OCI-LY3 (cell line): Measurements from ENCODE around the gene AP1M2.
"Not testable (repeated sequence)": the region's sequence is repeated elsewhere in the genome, so short reads cannot be mapped to it uniquely, and the experiment has no call there.

Source experiments
- H2AFZ ChIP-seq: fragments of 200-600, 300-600 bp; shearing (Covaris generic); 2 replicates; pipeline ENCODE4 v1.6.0; 2014; ENCODE audit warnings: antibody characterized with exemption, low read depth, low read length
- H3K27ac ChIP-seq: fragments of 200-600, 300-600 bp; sonication (generic); 2 replicates; pipeline ENCODE4 v1.5.1; 2014; ENCODE audit warnings: mild to moderate bottlenecking, low read length, moderate library complexity, mixed read lengths
- H3K27me3 ChIP-seq: fragments of 200-600, 300-600 bp; sonication (generic); 2 replicates; pipeline ENCODE4 v1.6.1; 2014; ENCODE audit warnings: low read depth, low read length, mixed read lengths
- H3K36me3 ChIP-seq: fragments of 200-600, 300-600 bp; sonication (generic); replicated peaks from 2 replicates; pipeline ENCODE3; 2014; ENCODE audit warnings: low read depth, low read length, mixed read lengths
- H3K4me1 ChIP-seq: fragments of 300-600, 200-600 bp; sonication (generic); 2 replicates; pipeline ENCODE4 v1.6.1; 2014; ENCODE audit warnings: low read length, mixed read lengths
- H3K4me2 ChIP-seq: fragments of 200-600, 300-600 bp; sonication (generic); 2 replicates; pipeline ENCODE4 v1.6.1; 2014; ENCODE audit warnings: low read length, mixed read lengths
- H3K4me3 ChIP-seq: fragments of 300-600, 200-600 bp; sonication (generic); 2 replicates; pipeline ENCODE4 v1.5.1; 2014; ENCODE audit warnings: antibody characterized with exemption, mild to moderate bottlenecking, low read length, moderate library complexity
- H3K79me2 ChIP-seq: fragments of 300-600, 200-600 bp; shearing (Covaris generic); 2 replicates; pipeline ENCODE4 v1.6.1; 2014; ENCODE audit warnings: mild to moderate bottlenecking, low read length, mixed read lengths
- H3K9ac ChIP-seq: fragments of 300-600, 200-600 bp; shearing (Covaris generic); 2 replicates; pipeline ENCODE4 v1.6.0; 2014; ENCODE audit warnings: mild to moderate bottlenecking, low read length, moderate library complexity
- H3K9me3 ChIP-seq: fragments of 200-600, 300-600 bp; shearing (Covaris generic); 2 replicates; pipeline ENCODE4 v1.6.1; 2014; ENCODE audit warnings: low read length, mixed read lengths; ENCODE audit not compliant: insufficient read depth
- H4K20me1 ChIP-seq: fragments of 200-600, 300-600 bp; sonication (generic); 2 replicates; pipeline ENCODE4 v1.6.1; 2016; ENCODE audit warnings: low read length, mixed read lengths; ENCODE audit not compliant: insufficient read depth
- CTCF ChIP-seq: fragments of 200-600, 300-600 bp; sonication (generic); IDR thresholded peaks from 2 replicates; pipeline ENCODE4 v1.5.1; 2014; ENCODE audit warnings: antibody characterized with exemption, low read length, low read depth
- EZH2phosphoT487 ChIP-seq: fragments of 200-600 bp; shearing (Covaris generic); IDR thresholded peaks from 2 replicates; pipeline ENCODE4 v1.6.1; 2018; ENCODE audit warnings: antibody characterized with exemption, mixed run types, low read depth

Gene AP1M2

GRCh38 chr19:10532457-10532856, 54.7 kb downstream of the AP1M2 start:
- Histone ChIP-seq H3K79me2 (no peaks in the 10 kb centered on the region), H3K9me3 (no peaks in the 10 kb centered on the region), H3K27me3 (peaks cover 10% of the 10 kb centered on the region), H3K4me2 (no peak overlapping the region), H3K36me3 (no peaks in the 10 kb centered on the region), H3K4me1 (no peaks in the 10 kb centered on the region), H3K4me3 (no peak overlapping the region), H2AFZ (no peak overlapping the region), H3K27ac (no peak overlapping the region), H3K9ac (no peak overlapping the region), H4K20me1 (no peaks in the 10 kb centered on the region)
- no peak for TF ChIP-seq CTCF
- TF ChIP-seq EZH2phosphoT487, result no peak

GRCh38 chr19:10526887-10527286, 60.2 kb downstream of the AP1M2 start:
- not testable (repeated sequence) for H2AFZ ChIP-seq, H3K9ac ChIP-seq, H3K4me2 ChIP-seq, H3K4me1 ChIP-seq, H3K27ac ChIP-seq, H3K27me3 ChIP-seq, H4K20me1 ChIP-seq, H3K79me2 ChIP-seq, H3K36me3 ChIP-seq, H3K9me3 ChIP-seq, H3K4me3 ChIP-seq

GRCh38 chr19:10525636-10526035, 61.5 kb downstream of the AP1M2 start:
- Histone ChIP-seq H3K36me3 (no peaks in the 10 kb centered on the region), H3K27ac (no peak overlapping the region)
- no peak for TF ChIP-seq EZH2phosphoT487
- no peak for TF ChIP-seq CTCF

GRCh38 chr19:10523135-10523636, 63.9 kb downstream of the AP1M2 start:
- H3K36me3 ChIP-seq, result no peaks in the 10 kb centered on the region
- no peak overlapping the region for H3K4me2 ChIP-seq
- no peaks in the 10 kb centered on the region for H4K20me1 ChIP-seq
- H3K27me3 ChIP-seq, result peaks cover 31% of the 10 kb centered on the region
- TF ChIP-seq EZH2phosphoT487 (no peak), CTCF (no peak)
- H3K79me2 ChIP-seq, result no peaks in the 10 kb centered on the region
- no peak overlapping the region for H3K9ac ChIP-seq
- peaks cover 12% of the 10 kb centered on the region for H3K4me1 ChIP-seq
- H3K27ac ChIP-seq, result no peak overlapping the region
- H3K4me3 ChIP-seq, result no peak overlapping the region
- no peak overlapping the region for H2AFZ ChIP-seq
- H3K9me3 ChIP-seq, result no peaks in the 10 kb centered on the region

More at GRCh38 chr19:10525636-10526035, 61.5 kb downstream of the AP1M2 start:
- Histone ChIP-seq H3K79me2 (no peaks in the 10 kb centered on the region), H3K4me1 (no peaks in the 10 kb centered on the region), H3K27me3 (peaks cover 11% of the 10 kb centered on the region), H4K20me1 (no peaks in the 10 kb centered on the region), H3K9ac (no peak overlapping the region), H2AFZ (no peak overlapping the region), H3K9me3 (no peaks in the 10 kb centered on the region), H3K4me3 (no peak overlapping the region), H3K4me2 (no peak overlapping the region)
